ENCODE data around the gene MYH13.

MYH13 gene
- 0 reads per million in 3 donors for total RNA-seq

- H3K4me3 ChIP-seq (ENCODE audit: insufficient read depth, low read depth, low read length, poor library complexity, severe bottlenecking), result no peak within 1 kb of the TSS
Measured at GRCh38 chr17:10372906-10373305, at the start of gene MYH13. Gene MYH13 (minus strand): TSS chr17:10373006. CDS start chr17:10364530, 8,476 bp downstream.

GRCh38 chr17:10421900-10422542, 49.2 kb upstream of the MYH13 start, which contains the start of gene MYH8:
Gene MYH8 (minus strand): TSS chr17:10421950. CDS start chr17:10420227, 1,723 bp downstream.
- no peak within 1 kb of the TSS for H3K4me3 ChIP-seq (ENCODE audit: insufficient read depth, low read depth, low read length, poor library complexity, severe bottlenecking)
- no peaks in the 10 kb centered on the region for H3K36me3 ChIP-seq (ENCODE audit: control insufficient read depth, insufficient read depth, low read length)
- DNase-seq, result no peak
- no peak within 1 kb of the TSS for H3K27ac ChIP-seq (ENCODE audit: insufficient read depth, low read length, poor library complexity, severe bottlenecking)
- H3K4me1 ChIP-seq (ENCODE audit: control insufficient read depth, insufficient read depth, low read length, poor library complexity, severe bottlenecking), result no peaks in the 10 kb centered on the region
- H3K9me3 ChIP-seq (ENCODE audit: control insufficient read depth, low read length), result no peaks in the 10 kb centered on the region
- peaks cover 3% of the 10 kb centered on the region for H3K27me3 ChIP-seq (replicated peaks; ENCODE audit: control insufficient read depth, insufficient read depth, low read length, poor library complexity, severe bottlenecking)

More at GRCh38 chr17:10372906-10373305, at the start of gene MYH13:
- Histone ChIP-seq H3K9me3 (ENCODE audit: control insufficient read depth, low read length) (no peaks in the 10 kb centered on the region), H3K4me1 (ENCODE audit: control insufficient read depth, insufficient read depth, low read length, poor library complexity, severe bottlenecking) (no peaks in the 10 kb centered on the region), H3K27ac (ENCODE audit: insufficient read depth, low read length, poor library complexity, severe bottlenecking) (no peak within 1 kb of the TSS), H3K27me3 (replicated peaks; ENCODE audit: control insufficient read depth, insufficient read depth, low read length, poor library complexity, severe bottlenecking) (no peaks in the 10 kb centered on the region), H3K36me3 (ENCODE audit: control insufficient read depth, insufficient read depth, low read length) (no peaks in the 10 kb centered on the region)
- DNase-seq, result no peak

GRCh38 chr17:10421211-10421610, 48.4 kb upstream of the MYH13 start:
- no peaks in the 10 kb centered on the region for H3K36me3 ChIP-seq (ENCODE audit: control insufficient read depth, insufficient read depth, low read length)
- H3K4me1 ChIP-seq (ENCODE audit: control insufficient read depth, insufficient read depth, low read length, poor library complexity, severe bottlenecking), result no peaks in the 10 kb centered on the region
- no peak overlapping the region for H3K27ac ChIP-seq (ENCODE audit: insufficient read depth, low read length, poor library complexity, severe bottlenecking)
- DNase-seq, result no peak
- no peaks in the 10 kb centered on the region for H3K9me3 ChIP-seq (ENCODE audit: control insufficient read depth, low read length)
- peaks cover 3% of the 10 kb centered on the region for H3K27me3 ChIP-seq (replicated peaks; ENCODE audit: control insufficient read depth, insufficient read depth, low read length, poor library complexity, severe bottlenecking)
- no peak overlapping the region for H3K4me3 ChIP-seq (ENCODE audit: insufficient read depth, low read depth, low read length, poor library complexity, severe bottlenecking)

GRCh38 chr17:10420811-10421210, 48.0 kb upstream of the MYH13 start:
- no peak for DNase-seq
- peaks cover 3% of the 10 kb centered on the region for H3K27me3 ChIP-seq (replicated peaks; ENCODE audit: control insufficient read depth, insufficient read depth, low read length, poor library complexity, severe bottlenecking)
- no peaks in the 10 kb centered on the region for H3K4me1 ChIP-seq (ENCODE audit: control insufficient read depth, insufficient read depth, low read length, poor library complexity, severe bottlenecking)
- H3K27ac ChIP-seq (ENCODE audit: insufficient read depth, low read length, poor library complexity, severe bottlenecking), result no peak overlapping the region
- no peaks in the 10 kb centered on the region for H3K36me3 ChIP-seq (ENCODE audit: control insufficient read depth, insufficient read depth, low read length)
- no peak overlapping the region for H3K4me3 ChIP-seq (ENCODE audit: insufficient read depth, low read depth, low read length, poor library complexity, severe bottlenecking)
- H3K9me3 ChIP-seq (ENCODE audit: control insufficient read depth, low read length), result no peaks in the 10 kb centered on the region

GRCh38 chr17:10417431-10417830, 44.6 kb upstream of the MYH13 start:
- DNase-seq, result no peak
- H3K36me3 ChIP-seq (ENCODE audit: control insufficient read depth, insufficient read depth, low read length), result no peaks in the 10 kb centered on the region
- H3K9me3 ChIP-seq (ENCODE audit: control insufficient read depth, low read length), result no peaks in the 10 kb centered on the region
- H3K27me3 ChIP-seq (replicated peaks; ENCODE audit: control insufficient read depth, insufficient read depth, low read length, poor library complexity, severe bottlenecking), result no peaks in the 10 kb centered on the region
- H3K27ac ChIP-seq (ENCODE audit: insufficient read depth, low read length, poor library complexity, severe bottlenecking), result no peak overlapping the region
- H3K4me3 ChIP-seq (ENCODE audit: insufficient read depth, low read depth, low read length, poor library complexity, severe bottlenecking), result no peak overlapping the region
- no peaks in the 10 kb centered on the region for H3K4me1 ChIP-seq (ENCODE audit: control insufficient read depth, insufficient read depth, low read length, poor library complexity, severe bottlenecking)

GRCh38 chr17:10415161-10415560, 42.4 kb upstream of the MYH13 start:
- H3K4me3 ChIP-seq (ENCODE audit: insufficient read depth, low read depth, low read length, poor library complexity, severe bottlenecking), result no peak overlapping the region
- DNase-seq, result no peak
- H3K27me3 ChIP-seq (replicated peaks; ENCODE audit: control insufficient read depth, insufficient read depth, low read length, poor library complexity, severe bottlenecking), result no peaks in the 10 kb centered on the region
- no peak overlapping the region for H3K27ac ChIP-seq (ENCODE audit: insufficient read depth, low read length, poor library complexity, severe bottlenecking)
- no peaks in the 10 kb centered on the region for H3K9me3 ChIP-seq (ENCODE audit: control insufficient read depth, low read length)
- H3K36me3 ChIP-seq (ENCODE audit: control insufficient read depth, insufficient read depth, low read length), result no peaks in the 10 kb centered on the region
- no peaks in the 10 kb centered on the region for H3K4me1 ChIP-seq (ENCODE audit: control insufficient read depth, insufficient read depth, low read length, poor library complexity, severe bottlenecking)

GRCh38 chr17:10403589-10403988, 30.8 kb upstream of the MYH13 start:
- no peak for DNase-seq
- no peaks in the 10 kb centered on the region for H3K9me3 ChIP-seq (ENCODE audit: control insufficient read depth, low read length)
- no peaks in the 10 kb centered on the region for H3K4me1 ChIP-seq (ENCODE audit: control insufficient read depth, insufficient read depth, low read length, poor library complexity, severe bottlenecking)

GRCh38 chr17:10398352-10398751, 25.5 kb upstream of the MYH13 start:
- Histone ChIP-seq H3K9me3 (ENCODE audit: control insufficient read depth, low read length) (no peaks in the 10 kb centered on the region), H3K36me3 (ENCODE audit: control insufficient read depth, insufficient read depth, low read length) (no peaks in the 10 kb centered on the region), H3K4me1 (ENCODE audit: control insufficient read depth, insufficient read depth, low read length, poor library complexity, severe bottlenecking) (no peaks in the 10 kb centered on the region), H3K4me3 (ENCODE audit: insufficient read depth, low read depth, low read length, poor library complexity, severe bottlenecking) (no peak overlapping the region), H3K27me3 (replicated peaks; ENCODE audit: control insufficient read depth, insufficient read depth, low read length, poor library complexity, severe bottlenecking) (no peaks in the 10 kb centered on the region), H3K27ac (ENCODE audit: insufficient read depth, low read length, poor library complexity, severe bottlenecking) (no peak overlapping the region)
- DNase-seq, result no peak

More at GRCh38 chr17:10403589-10403988, 30.8 kb upstream of the MYH13 start:
- no peak overlapping the region for H3K27ac ChIP-seq (ENCODE audit: insufficient read depth, low read length, poor library complexity, severe bottlenecking)
- H3K36me3 ChIP-seq (ENCODE audit: control insufficient read depth, insufficient read depth, low read length), result no peaks in the 10 kb centered on the region
- H3K4me3 ChIP-seq (ENCODE audit: insufficient read depth, low read depth, low read length, poor library complexity, severe bottlenecking), result no peak overlapping the region
- H3K27me3 ChIP-seq (replicated peaks; ENCODE audit: control insufficient read depth, insufficient read depth, low read length, poor library complexity, severe bottlenecking), result no peaks in the 10 kb centered on the region

- no peak overlapping the region for H3K27ac ChIP-seq (ENCODE audit: insufficient read depth, low read length, poor library complexity, severe bottlenecking)
- H3K36me3 ChIP-seq (ENCODE audit: control insufficient read depth, insufficient read depth, low read length), result no peaks in the 10 kb centered on the region
- H3K4me3 ChIP-seq (ENCODE audit: insufficient read depth, low read depth, low read length, poor library complexity, severe bottlenecking), result no peak overlapping the region
- H3K9me3 ChIP-seq (ENCODE audit: control insufficient read depth, low read length), result no peaks in the 10 kb centered on the region
- H3K27me3 ChIP-seq (replicated peaks; ENCODE audit: control insufficient read depth, insufficient read depth, low read length, poor library complexity, severe bottlenecking), result no peaks in the 10 kb centered on the region
- no peaks in the 10 kb centered on the region for H3K4me1 ChIP-seq (ENCODE audit: control insufficient read depth, insufficient read depth, low read length, poor library complexity, severe bottlenecking)
- no peak for DNase-seq
Measured at GRCh38 chr17:10396524-10397163, 23.8 kb upstream of the MYH13 start.

GRCh38 chr17:10394201-10394887, 21.5 kb upstream of the MYH13 start:
- no peaks in the 10 kb centered on the region for H3K9me3 ChIP-seq (ENCODE audit: control insufficient read depth, low read length)
- no peak for DNase-seq

More at GRCh38 chr17:10394201-10394887, 21.5 kb upstream of the MYH13 start:
- H3K4me1 ChIP-seq (ENCODE audit: control insufficient read depth, insufficient read depth, low read length, poor library complexity, severe bottlenecking), result no peaks in the 10 kb centered on the region
- no peaks in the 10 kb centered on the region for H3K27me3 ChIP-seq (replicated peaks; ENCODE audit: control insufficient read depth, insufficient read depth, low read length, poor library complexity, severe bottlenecking)
- H3K36me3 ChIP-seq (ENCODE audit: control insufficient read depth, insufficient read depth, low read length), result no peaks in the 10 kb centered on the region
- no peak overlapping the region for H3K27ac ChIP-seq (ENCODE audit: insufficient read depth, low read length, poor library complexity, severe bottlenecking)
- no peak overlapping the region for H3K4me3 ChIP-seq (ENCODE audit: insufficient read depth, low read depth, low read length, poor library complexity, severe bottlenecking)
